ENCODE results near the gene ANTKMT.
"Not testable (repeated sequence)": the region's sequence is repeated elsewhere in the genome, so short reads cannot be mapped to it uniquely, and the experiment has no call there.

DNA sequence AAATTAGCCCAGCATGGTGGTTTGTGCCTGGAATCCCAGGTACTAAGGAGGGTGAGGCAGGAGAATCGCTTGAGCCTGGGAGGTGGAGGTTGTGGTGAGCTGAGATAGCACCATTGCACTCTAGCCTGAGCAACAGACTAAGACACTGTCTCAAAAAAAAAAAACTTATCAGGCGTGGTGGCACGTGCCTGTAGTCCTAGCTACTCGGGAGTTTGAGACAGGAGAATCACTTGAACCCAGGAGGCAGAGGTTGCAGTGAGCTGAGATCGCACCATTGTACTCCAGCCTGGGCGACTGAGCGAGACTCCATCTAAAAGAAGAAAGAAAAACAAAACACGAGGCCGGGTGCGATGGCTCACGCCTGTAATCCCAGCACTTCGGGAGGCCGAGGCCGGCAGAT, 21.9 kb downstream of the ANTKMT start:
- TF ChIP-seq, protein P1, sequence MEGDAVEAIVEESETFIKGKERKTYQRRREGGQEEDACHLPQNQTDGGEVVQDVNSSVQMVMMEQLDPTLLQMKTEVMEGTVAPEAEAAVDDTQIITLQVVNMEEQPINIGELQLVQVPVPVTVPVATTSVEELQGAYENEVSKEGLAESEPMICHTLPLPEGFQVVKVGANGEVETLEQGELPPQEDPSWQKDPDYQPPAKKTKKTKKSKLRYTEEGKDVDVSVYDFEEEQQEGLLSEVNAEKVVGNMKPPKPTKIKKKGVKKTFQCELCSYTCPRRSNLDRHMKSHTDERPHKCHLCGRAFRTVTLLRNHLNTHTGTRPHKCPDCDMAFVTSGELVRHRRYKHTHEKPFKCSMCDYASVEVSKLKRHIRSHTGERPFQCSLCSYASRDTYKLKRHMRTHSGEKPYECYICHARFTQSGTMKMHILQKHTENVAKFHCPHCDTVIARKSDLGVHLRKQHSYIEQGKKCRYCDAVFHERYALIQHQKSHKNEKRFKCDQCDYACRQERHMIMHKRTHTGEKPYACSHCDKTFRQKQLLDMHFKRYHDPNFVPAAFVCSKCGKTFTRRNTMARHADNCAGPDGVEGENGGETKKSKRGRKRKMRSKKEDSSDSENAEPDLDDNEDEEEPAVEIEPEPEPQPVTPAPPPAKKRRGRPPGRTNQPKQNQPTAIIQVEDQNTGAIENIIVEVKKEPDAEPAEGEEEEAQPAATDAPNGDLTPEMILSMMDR (IDR thresholded peaks at IDR 0.05) = not testable (repeated sequence)
- TF ChIP-seq POLR2A, EP300 (IDR thresholded peaks at IDR 0.05): not testable (repeated sequence)
